Stimulated activated CD8-positive, alpha-beta memory T cell treated with anti-CD3 and anti-CD28 coated beads, Interleukin-12 subunit alpha, Interleukin-12 subunit beta, amount 100 ng/mL, for 24 hours (primary cell): ENCODE data around the gene RIIAD1.
"Not testable (repeated sequence)": the region's sequence is repeated elsewhere in the genome, so short reads cannot be mapped to it uniquely, and the experiment has no call there.

ENCODE experiments used
- DNase-seq: peaks from one replicate; pipeline ENCODE4 v3.0.0-alpha.2; 2020; ENCODE audit errors: extremely low read depth

RIIAD1 gene

DNA sequence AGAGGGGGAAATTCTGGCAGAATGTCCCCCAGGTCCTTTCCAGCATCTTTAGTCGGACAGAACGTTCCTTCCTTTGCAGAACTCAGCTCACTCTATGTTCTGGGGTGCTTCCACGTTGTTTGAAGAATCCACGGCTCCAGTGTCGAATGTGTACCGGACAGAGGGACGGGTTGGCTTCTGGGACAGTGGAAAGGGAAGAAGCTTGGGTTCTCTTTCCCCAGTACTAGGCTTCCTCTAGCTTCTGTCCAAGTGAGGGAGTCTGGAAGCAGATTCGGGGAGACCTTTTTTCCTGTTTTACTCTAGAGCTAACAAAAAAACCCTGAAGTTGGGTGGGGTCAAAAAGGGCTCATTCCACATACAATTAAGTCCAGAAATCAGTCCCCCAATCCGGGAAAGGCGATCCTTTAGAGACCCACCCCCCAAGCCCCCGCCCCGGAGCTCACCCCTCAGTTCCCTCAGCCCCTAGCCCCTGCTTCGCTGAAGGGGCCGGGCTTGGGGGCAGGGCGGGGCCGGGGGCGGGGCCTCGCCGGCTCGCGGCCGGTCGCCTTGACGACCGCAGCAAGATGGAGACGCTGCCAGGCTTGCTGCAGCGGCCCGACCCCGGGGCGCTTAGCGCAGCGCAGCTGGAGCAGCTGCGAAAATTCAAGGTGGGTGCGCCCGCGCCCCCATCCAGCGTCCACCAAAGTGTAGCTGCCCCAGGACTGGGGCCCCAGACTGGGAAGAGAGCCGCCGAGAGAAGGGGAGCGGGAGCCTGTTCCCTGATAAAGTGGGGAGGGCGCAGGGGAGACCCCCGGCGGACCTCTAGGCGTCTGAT, at the start of gene RIIAD1:
Gene RIIAD1, plus strand, starts transcription at position 549 of the 814 bp plus-strand sequence. Its CDS starts 15 bp downstream, at position 564.
- DNase-seq = no peak

- no peak for DNase-seq
Measured at GRCh38 chr1:151673407-151673806, 47.9 kb upstream of the RIIAD1 start.

- DNase-seq = no peak
Measured at GRCh38 chr1:151680391-151680790, 40.9 kb upstream of the RIIAD1 start.

DNA sequence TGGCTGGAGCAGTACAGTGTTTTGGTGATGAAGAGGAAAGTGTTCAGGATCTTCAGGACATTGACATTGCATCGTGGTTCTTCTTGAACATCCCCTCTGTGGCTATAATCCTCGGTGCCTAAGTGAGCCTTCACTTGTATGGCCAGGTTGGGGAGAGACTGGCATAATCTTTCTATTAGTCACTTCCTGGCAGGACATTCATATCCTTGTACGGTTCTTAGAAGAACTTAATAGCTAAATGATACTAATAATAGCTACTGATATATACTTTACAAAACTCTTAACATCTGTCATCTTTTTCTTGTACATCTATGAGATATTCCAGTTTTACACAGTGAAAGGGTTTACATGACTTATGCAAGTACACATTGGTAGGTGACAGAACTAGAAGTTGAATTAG, 40.5 kb upstream of the RIIAD1 start:
- no peak for DNase-seq

GRCh38 chr1:151681923-151682322, 39.4 kb upstream of the RIIAD1 start:
- no peak for DNase-seq

- DNase-seq = not testable (repeated sequence)
Measured at GRCh38 chr1:151682901-151683300, 38.4 kb upstream of the RIIAD1 start.

GRCh38 chr1:151684128-151684527, 37.2 kb upstream of the RIIAD1 start:
- DNase-seq = no peak

- DNase-seq = no peak
Measured at GRCh38 chr1:151686561-151686960, 34.8 kb upstream of the RIIAD1 start.

DNA sequence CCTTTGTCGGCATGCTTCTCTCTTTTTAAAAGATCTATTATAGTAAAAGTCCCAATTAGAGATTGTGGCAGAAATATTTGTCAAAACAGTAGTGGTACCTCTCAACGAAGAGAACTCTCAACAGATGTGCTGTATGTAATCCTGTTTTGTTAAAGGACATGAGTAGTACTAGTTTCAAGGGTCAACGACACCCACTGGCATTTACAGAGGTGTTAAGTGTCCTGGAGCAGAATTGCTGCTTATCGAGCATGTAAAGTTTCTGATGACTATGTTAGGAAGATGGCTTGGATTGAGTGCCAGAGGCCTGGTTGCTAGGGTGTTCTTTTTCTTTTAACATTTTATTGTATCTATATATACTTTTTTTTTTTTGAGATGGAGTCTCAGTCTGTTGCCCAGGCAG, 31.8 kb upstream of the RIIAD1 start:
- no peak for DNase-seq

GRCh38 chr1:151692226-151692625, 29.1 kb upstream of the RIIAD1 start:
- no peak for DNase-seq

- DNase-seq = no peak
Measured at GRCh38 chr1:151693057-151693651, 28.2 kb upstream of the RIIAD1 start.

GRCh38 chr1:151701515-151701914, 19.8 kb upstream of the RIIAD1 start:
- DNase-seq = no peak

DNA sequence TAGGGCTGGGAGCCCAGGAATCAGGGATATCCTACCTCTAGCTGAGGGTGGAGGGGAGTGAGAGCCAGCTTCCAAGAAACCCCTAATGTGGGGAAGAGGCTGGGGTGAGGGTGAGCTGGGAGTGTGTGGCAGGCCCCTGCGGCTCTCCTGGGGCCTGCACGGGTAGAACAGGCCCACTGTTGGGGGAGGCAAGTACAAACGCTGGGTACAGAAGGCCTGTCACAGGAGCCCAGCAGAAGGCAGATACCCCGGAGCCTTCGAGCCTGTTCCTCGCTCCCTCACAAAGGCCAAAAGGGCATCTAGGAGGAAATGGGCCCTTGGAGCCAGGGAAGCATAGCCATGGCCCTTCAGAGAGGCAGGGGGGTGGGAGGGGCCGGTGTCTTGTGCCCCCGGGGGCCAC, 18.4 kb upstream of the RIIAD1 start:
- DNase-seq = no peak

DNA sequence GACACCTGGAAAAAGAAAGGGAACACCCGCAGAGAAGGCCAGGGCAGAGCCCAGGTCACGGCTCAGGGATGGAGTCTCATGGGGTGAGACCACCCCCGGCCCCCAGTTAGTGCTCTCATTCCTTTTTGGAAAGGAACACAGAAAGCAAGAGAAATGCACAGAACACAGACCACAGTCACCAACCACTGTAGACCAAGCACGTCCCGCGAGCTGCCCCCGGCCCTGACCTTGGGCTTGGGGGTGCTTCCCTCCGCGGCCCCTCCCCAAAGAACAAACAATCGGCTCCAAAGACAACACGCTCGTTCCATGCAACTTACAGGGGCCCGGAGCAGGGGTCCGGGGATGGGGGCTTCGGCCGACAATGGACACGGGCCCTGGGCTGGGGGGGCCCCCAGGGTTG, 17.5 kb upstream of the RIIAD1 start:
- no peak for DNase-seq

GRCh38 chr1:151704246-151704645, 17.1 kb upstream of the RIIAD1 start:
- no peak for DNase-seq

DNA sequence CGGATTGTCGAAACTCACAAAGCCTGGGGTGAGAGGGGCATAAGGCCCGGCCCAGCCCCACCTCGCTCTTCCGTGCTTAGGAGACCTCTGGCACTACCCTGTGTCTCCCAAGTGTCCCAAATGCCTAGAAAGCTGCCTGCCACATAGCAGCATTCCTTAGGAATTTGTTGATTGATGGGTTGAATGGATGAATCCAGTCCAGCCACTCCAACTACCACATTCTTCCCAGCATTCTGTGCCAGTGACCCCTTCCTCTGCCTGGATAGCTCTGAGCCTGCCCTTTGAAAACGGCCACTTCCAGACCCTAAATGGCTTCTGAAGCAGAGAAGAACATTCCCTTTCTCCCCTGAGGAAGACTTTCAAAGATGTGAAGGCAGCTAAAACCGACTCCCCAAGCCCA, 16.2 kb upstream of the RIIAD1 start:
- no peak for DNase-seq

- no peak for DNase-seq
Measured at GRCh38 chr1:151705753-151706463, 15.4 kb upstream of the RIIAD1 start.

- DNase-seq = no peak
Measured at GRCh38 chr1:151706464-151707415, 14.6 kb upstream of the RIIAD1 start.

DNA sequence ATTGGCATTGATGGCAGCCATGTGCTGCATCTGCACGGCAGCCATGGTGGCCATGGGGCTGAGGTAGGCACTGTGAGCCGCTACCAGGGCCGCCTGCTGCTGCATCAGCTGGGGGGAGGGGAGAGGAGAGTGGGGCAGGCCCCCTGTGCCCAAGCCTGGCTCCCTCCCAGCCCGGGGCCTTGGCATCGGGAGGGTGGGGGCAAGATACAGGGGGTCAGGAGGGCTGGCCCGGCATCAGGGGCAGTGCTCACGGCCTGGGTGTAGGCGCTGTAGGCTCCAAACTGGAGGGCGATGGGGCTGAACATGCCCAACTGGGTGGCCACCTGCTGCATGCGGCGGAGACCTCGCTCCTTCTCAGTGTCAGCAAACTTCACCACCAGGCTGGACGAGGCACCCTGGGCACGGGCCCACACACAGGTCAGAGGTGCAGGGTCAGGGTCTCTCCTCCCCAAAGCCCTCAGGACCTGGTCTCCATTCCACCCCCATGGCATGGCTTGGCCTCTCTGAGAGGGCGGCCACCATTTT, 13.7 kb upstream of the RIIAD1 start:
- no peak for DNase-seq

GRCh38 chr1:151708891-151709290, 12.4 kb upstream of the RIIAD1 start:
- no peak for DNase-seq

GRCh38 chr1:151710187-151710840, 11.0 kb upstream of the RIIAD1 start:
- no peak for DNase-seq
